HG03354 (cell line): ENCODE measurements around the gene HSD17B13.
"Not testable (repeated sequence)": the region's sequence is repeated elsewhere in the genome, so short reads cannot be mapped to it uniquely, and the experiment has no call there.

Experiments
- ATAC-seq: cut with Tn5 transposase; IDR thresholded peaks from one replicate; pipeline ENCODE4 v1.9.1; 2021; ENCODE audit warnings: mild to moderate bottlenecking; ENCODE audit not compliant: unreplicated experiment, poor library complexity, severe bottlenecking

Gene HSD17B13

DNA sequence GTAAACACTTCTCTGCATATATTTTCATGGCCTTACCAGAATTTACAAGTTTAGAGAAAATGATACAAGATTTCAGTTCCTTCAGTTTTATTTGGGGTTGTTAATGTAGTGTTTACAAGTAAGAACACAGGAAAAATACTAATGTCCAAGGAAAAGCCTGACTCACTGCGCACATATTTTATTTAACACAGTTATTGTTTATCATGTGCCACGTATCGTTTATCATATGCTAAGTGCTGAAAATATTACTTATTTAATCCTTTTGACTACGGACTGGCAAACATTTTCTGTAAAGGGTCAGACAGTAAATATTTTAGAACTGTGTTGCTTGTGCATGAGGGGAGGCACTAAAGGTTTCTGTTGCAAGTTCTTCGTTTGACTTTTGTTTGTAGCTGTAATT is 794 bp downstream of the HSD17B13 start:
- ATAC-seq: no peak

DNA sequence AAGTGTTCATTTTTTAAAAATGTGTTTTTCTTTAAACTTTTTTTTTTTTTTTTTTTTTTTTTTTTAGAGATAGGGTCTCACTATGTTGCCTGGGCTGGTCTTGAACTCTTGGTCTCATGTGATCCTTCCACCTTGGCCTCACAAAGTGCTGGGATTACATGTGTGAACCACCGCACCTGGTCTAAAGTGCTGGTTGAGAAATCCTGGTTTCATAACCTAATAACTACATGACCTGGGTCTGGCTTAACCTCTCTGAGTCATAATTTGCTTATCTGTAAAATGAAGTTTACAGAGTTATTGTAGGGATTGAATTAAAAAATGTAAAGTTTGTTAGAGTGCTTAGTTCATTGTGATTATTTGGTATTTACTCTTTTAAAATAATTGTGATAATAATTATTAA is 5.2 kb downstream of the HSD17B13 start:
- ATAC-seq: no peak

DNA sequence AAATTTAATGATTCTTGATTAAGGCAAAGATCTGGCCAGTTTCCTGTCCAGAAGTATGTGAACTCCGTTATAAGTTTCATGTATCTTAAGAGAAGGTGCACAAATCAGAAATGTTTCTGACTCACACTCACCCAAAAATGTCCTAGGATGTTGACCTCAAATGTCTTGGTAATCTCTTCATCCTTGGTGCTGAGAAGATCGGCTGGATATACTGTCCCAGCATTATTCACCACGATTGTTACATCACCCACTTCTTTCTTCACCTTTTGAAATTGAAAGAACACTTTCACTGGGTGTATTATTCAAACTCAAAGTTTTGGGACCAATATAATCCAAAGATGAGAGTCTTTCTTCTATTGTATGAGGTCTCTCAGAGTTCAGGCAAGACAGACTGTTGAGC is 5.7 kb downstream of the HSD17B13 start:
- no peak for ATAC-seq

DNA sequence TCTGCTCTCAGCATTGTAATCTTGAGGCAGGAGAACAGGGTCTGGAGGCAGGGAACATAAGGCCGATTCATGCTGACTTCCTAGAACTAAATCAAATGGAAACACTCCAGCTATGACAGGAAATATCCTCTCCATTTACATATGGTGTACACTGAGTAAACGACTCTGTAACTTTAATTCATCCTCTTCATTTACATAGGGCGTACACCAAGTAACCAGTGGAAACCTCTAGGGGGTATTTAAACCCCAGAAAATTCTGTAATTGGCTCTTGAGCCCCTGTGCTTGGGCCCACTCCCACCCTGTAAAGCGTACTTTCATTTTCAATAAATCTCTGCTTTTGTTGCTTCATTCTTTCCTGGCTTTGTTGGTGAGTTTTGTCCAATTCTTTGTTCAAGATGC is 7.7 kb downstream of the HSD17B13 start:
- ATAC-seq: not testable (repeated sequence)

DNA sequence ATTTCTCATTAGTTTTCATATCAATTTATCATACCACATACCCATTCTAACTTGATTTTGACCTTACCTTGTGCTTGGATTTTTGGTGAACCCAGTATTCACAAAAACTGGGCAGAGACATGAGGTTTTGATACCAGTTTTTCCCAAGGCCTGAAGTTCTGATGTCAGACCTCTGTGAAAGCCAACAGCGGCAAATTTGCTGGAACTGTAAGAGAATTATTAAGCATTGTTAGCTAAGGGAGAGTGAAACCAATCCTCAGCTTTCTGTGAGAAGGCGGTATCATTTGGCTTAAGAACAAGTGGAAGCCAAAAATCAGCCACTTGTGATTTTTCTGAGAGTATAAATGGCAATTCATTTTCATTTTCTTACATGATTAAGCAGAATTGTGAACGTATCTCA is 8.9 kb downstream of the HSD17B13 start:
- ATAC-seq: no peak

DNA sequence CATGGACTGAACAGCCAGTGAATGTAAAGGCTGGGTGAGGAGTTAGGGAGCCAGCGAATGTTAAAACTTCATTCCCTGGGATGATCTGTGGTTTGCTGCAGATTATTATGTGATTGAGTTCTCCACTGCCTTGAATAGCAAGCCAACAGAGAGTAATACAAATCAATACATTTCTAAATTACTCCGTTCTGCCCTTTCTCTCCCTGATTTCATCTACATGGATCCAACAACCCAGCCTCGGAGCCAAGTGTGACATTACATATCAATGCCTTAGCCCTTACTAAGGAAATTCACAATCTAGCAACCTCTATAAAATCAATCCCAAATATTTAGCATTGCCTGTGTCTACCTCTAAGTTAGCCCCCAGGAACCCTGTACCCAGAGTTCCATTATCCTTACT is 11.0 kb downstream of the HSD17B13 start:
- ATAC-seq: no peak

DNA sequence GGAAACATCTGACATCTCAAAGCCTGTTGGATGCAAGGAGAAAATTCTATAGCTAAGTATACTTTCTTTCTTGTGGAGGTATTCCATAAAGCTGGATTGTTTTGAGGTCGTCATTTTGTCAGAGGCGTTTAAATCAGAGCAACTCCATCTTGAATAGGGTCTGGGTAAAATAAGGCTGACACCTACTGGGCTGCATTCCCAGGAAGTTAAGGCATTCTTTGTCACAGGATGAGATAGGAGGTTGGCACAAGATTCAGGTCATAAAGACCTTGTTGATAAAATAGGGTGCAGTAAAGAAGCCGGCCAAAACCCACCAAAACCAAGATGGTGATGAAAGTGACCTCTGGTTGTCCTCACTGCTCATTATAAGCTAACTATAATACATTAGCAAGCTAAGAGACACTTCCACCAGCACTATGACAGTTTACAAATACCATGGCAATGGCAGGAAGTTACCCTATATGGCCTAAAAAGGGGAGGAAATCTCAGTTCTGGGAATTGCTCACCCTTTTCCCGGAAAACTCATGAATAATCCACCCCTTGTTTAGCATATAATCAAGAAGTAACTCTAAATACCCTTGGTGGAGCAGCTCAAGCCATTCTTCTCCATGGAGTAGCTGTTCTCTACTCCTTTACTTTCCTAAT is 11.9 kb downstream of the HSD17B13 start:
- ATAC-seq: no peak

DNA sequence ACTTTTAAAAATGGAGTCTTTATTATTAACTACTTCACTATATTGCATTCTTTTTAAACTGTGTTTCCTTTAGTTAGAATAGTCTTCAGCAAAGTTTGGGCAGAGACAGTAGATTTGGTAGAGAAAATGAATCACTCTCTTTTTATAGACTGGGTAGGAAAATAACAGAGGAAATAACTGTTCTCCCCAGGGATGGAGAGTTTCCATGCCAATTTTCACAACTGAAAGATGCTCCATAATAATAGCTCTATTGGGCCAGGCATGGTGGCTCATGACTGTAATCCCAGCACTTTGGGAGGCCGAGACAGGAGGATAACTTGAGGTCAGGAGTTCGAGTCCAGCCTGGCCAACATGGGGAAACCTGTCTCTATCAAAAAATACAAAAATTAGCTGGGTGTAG is 13.1 kb downstream of the HSD17B13 start:
- no peak for ATAC-seq

DNA sequence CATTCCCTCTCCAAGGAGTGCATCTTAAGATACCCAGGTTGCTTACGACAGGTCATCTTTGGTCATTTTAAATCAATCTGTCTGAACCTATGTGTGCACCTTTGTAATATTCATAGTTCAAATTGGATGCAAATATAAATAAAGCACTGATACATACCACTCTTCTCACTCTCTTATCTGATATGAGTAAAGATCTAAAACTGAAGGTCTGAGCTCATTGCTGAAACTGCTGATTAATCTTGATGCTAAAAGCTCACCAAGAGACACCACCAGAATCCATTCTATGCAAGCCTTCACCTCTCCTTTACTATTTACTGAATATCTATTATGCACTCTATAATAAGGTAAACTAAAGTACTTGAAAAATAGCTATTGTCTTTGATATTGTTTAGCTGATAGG is 16.6 kb downstream of the HSD17B13 start:
- ATAC-seq: no peak

DNA sequence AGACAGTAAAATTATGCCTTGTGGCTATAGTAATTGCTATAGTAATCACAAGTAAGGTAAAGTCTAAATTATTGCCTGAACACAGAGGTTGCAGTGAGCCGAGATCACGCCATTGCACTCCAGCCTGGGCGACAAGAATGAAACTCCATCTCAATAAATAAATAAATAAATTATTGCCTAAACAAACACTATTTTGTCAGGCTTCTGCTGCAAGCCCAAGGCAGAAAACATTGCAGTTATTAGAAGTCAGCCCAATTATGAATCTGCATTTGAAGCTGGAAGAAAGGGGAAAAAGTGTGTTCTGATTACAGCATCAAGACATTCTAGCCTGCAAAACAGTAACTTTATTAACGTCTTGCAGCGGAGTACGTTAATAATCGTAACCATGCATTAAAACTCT is 17.1 kb downstream of the HSD17B13 start:
- no peak for ATAC-seq

DNA sequence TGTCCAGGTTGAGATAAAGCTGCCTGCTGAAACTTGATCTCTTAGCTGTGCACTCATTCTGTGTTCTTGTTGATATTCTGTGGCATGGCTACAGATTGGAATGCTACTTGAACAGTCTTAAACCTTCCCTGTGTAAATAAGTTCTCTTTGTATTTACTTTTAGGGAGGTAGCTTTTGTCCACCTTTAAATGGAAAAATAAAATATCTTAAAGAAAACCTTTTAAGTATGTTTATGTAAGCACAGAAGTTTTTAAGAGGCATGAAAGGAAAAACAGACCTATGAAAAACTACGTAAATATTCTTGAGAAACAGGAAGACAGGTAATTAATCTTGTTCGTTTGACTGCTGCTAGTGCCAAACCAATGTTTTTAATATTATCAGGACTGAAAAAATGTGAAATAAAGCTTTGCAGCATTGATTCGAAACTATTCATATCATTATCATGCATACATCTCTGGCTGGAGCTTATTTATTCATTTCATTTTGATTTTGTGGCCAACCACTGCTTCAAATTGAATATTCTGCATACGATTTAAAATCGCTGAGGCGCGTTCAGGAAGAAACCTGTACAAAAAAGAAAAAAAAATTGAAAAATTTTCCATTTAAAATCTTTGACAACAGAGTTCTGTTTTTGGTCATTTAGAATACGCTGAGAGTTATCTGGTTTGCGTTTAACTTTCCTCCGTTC is 17.8 kb downstream of the HSD17B13 start:
- no peak for ATAC-seq

DNA sequence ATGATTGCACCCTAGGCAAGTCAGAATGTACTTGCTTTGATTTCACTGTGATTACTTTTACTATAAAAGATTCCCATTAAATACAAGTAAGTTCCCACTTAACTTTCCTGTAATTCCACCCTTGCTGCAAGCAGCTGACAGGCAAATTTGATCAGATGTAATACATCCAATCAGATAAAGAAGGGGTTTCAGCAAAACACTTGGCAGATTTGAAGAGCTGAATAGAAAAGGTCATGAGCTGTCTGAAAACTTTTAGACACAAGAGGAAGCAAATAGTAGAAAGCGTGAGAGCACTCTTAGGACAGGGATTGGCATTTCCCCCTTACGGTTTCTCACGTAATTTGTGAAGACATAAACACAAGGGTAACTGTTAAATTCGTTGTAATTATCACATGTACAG is 22.8 kb downstream of the HSD17B13 start:
- ATAC-seq: no peak

DNA sequence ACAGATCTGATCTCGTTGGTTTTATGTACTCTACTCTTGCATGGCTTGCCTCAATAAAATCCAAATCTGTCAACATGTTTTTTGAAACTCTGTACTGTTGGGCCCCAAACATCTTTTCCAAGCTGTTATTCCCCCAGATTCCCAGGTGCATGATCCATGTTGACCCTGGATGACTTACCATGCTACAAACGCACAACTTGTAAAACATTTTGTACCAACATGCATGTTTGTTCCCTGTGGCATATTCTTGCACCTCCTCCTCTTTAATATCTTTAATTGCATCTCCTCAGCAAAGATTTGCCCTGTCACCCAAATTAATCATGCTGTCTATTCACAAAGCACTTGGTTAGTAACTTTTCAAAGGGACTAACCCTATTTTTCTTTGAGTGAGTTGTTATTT is 24.3 kb downstream of the HSD17B13 start:
- ATAC-seq: no peak

DNA sequence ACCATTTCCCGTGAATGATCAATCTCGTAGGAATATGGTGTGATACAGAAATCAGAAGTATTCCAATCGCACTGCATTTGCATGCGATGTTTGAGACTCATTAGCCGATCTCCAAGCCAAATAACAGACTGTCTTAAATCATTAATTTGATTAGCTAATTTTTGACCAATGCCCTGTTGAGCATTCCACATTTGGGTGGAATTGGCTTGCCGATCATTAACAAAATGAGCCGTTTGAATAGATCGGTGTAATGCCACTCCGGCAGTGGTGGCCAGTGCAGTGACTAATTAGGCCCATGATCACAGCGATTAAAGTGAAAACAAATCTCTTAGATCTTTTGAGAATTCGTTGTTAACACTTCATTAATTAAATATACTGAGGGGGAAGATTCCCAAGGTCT is 27.8 kb downstream of the HSD17B13 start:
- ATAC-seq: not testable (repeated sequence)

DNA sequence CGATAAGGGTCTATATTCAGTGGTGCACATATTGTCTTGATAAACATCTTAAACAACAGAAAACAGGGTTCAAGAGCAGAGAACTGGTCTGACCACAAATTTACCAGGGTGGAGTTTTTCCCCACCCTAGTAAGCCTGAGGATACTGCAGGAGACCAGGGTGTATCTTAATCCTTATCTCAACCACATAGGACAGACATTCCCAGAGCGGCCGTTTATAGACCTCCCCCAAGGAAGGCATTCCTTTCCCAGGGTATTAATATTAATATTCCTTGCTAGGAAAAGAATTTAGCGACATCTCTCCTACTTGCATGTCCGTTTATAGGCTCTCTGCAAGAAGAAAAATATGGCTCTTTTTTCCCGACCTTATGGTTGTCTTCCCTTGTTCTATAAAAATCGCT is 28.8 kb downstream of the HSD17B13 start:
- not testable (repeated sequence) for ATAC-seq

DNA sequence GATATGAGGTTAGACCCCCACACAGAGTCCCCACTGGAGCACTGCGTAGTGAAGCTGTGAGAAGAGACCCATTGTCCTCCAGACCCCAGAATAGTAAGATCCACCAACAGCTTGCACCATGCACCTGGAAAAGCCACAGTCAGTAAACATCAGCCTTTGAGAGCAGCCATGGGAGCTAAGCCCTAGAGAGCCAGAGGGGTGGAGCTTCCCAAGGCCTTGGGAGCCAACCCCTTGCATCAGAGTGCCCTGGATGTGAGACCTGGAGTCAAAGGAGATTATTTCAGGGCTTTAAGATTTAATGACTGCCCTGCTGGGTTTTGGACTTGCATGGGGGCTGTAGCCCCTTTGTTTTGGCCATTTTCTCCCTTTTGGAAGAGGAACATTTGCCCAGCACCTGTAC is 35.7 kb downstream of the HSD17B13 start:
- no peak for ATAC-seq

DNA sequence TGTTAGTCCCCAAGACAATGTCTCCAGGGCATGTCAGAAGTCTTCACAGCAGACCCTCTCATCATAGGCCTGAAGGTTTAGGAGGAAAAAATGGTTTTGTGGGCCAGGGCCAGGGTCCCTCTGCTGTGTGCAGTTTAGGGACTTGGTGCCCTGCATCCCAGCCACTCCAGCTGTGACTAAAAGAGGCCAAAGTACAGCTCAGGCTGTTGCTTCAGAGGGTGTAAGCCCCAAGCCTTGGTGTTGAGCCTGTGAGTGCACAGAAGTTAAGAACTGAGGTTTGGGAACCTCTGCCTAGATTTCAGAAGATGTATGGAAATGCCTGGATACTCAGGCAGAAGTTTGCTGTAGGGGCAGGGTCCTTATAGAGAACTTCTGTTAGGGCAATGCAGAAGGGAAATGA is 38.4 kb downstream of the HSD17B13 start:
- ATAC-seq: not testable (repeated sequence)

DNA sequence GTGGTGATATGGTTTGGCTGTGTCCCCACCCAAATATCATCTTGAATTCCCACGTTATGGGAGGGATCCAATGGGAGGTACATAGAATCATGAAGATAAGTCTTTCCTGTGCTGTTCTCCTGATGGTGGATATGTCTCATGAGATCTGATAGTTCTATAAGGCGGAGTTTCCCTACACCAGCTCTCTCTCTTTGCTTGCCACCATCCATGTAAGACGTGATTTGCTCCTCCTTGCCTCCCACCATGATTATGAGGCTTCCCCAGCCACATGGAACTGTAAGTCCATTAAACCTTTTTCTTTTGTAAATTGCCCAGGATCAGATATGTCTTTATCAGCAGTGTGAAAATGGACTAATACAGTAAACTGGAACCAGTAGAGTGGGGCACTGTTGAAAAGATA is 39.5 kb downstream of the HSD17B13 start:
- ATAC-seq: no peak

DNA sequence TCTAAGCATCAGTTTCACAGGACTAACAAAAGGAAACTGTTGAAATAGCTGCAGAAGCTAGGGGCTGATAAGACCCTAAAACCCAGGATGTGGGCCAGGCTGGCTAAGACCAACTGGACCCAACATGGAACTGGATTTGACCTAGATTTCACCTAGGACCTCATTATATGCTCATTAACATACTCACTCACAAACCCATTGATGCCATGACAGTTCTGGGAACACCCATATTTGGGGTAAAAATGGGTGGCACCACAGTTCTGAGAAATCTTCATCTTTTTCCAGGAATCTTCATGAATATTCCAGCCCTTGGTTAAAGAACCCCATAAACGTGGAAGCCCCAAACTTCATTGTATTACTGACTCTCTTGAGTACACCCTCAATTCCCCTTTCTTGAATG is 41.1 kb downstream of the HSD17B13 start:
- ATAC-seq: no peak

DNA sequence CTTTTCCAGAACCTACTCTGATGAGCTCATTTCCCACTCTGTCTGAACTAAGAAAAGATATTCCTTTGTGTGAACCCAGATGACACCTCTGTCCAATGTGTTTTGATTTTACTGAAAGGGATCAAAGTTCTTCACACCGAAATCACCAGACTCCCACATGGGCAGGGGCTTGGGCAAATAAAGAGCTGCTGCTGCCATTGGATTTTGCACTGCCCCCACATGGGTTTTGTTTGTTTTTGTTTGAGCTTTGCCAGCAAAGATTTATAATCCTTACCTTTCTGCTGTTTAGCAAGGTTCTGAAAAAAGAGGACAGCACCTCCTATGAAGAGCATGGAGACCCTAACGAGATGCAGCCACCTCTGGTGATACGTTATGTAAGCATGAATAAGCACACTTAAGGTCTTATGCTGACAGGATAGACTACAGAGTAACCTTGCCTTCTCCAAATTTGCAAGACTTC is 44.3 kb downstream of the HSD17B13 start:
- no peak for ATAC-seq

DNA sequence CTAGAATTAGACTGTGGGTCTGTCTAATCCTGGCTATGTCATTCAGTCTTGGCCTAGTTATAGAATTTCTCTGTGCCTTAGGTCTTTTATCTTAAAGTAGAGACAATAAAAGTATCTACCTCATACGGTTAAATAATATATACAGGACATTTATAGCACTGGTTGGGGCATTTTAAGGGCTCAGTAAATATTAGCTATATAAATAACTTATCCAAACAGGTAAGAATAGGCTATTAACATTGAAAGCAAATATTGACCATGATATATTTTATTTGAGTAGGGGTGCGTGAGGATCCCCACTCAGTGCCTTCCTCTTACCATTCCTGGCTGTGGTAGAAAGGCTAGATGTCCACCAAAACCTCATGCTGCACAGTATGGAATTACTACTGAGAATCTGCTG is 47.4 kb downstream of the HSD17B13 start:
- ATAC-seq: no peak

DNA sequence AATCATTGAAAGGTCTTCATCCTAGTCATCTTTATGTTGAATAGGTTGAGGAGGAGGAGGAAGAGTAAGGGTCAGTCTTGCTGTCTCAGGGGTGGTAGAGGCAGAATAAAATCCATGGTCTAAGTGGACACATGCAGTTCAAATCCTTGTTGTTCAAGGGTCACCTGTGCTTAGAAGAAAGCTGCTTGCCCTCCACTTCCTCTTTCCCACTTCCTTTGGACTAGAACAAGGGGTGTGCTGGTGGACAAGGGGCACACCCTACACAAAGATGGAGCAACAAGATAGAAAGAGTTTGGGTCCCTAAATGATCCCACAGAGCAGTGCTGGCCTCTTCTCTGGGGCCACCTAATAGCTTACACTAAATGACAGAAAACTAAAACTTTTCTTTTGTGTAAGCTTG is 47.9 kb downstream of the HSD17B13 start:
- ATAC-seq: no peak
